ENCODE data around the gene TOGARAM2.

DNA sequence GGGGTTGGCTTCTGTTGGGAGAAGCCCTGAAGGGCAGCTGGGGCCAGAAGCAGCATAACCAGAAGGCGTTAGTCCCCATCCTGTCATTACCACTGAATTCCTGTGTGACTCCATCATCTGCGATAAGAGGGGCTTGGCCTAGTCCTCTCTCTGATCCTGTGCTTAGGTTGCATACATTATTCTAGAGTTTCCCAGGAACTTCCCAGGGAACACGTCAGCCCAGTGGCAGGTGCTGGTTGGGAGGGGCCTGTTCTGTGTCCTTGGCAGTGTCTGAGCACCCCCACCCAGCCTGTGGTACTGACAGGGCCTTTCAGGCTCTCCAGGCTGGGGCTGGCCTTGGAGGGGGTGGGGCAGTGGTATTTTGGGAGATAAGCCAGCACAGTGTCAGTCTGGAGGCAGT lies 4.5 kb upstream of the TOGARAM2 start:
- TF ChIP-seq CTCF (optimal IDR thresholded peaks at IDR 0.05 in 1 of 3, IDR thresholded peaks at IDR 0.05 in 1 of 3, conservative IDR thresholded peaks at IDR 0.05 in 1 of 3; ENCODE audit: extremely low read depth in 1 of 3, insufficient read depth in 2 of 3, low read length in 3 of 3) (no peak), EZH2 (IDR thresholded peaks at IDR 0.05; ENCODE audit: low read length) (no peak)

All from keratinocyte (primary cell).